H1 (cell line): ENCODE measurements around the gene TRIM45. TPM values are rescaled to one million over a fixed set of nuclear protein-coding genes. Genes with fewer than 3 reads are reported as not detected.

Experiments
- CTCF ChIA-PET: fragments of 300-600 bp; sonication (Branson Sonifier 250); formaldehyde crosslinking; loops from one replicate; lab custom pipeline; 2021; ENCODE audit not compliant: partially characterized antibody; lab: Charles Lee
- POLR2A ChIA-PET: fragments of 300-600 bp; sonication (Branson Sonifier 250); formaldehyde crosslinking; loops from one replicate; lab custom pipeline; 2021; ENCODE audit warnings: inconsistent platforms; ENCODE audit not compliant: partially characterized antibody; lab: Charles Lee
- DNase-seq, 2 experiments: peaks; one replicate each; pipeline versions ENCODE4 v3.0.0 to v3.0.0-alpha.2; 2010 to 2022; ENCODE audit warnings: low spot score in 2 of 2, low read depth in 1 of 2, mixed read lengths in 1 of 2
- FAIRE-seq: peaks from 2 replicates; lab custom pipeline; 2011; peaks lifted over from hg19 to GRCh38; lab: Jason Lieb, UNC
- H2AFZ ChIP-seq: 2 replicates; pipeline ENCODE4 v1.8.1; 2012; ENCODE audit warnings: low read length, inconsistent platforms
- H2AK5ac ChIP-seq: 2 replicates; pipeline ENCODE4 v1.6.1; 2013; ENCODE audit warnings: low read depth, low read length
- H2BK120ac ChIP-seq: replicated peaks from 2 replicates; pipeline ENCODE3; 2013; ENCODE audit warnings: low read depth, low read length, inconsistent platforms
- H2BK12ac ChIP-seq: 2 replicates; pipeline ENCODE4 v1.6.1; 2013; ENCODE audit warnings: low read depth, low read length
- H2BK15ac ChIP-seq: 2 replicates; pipeline ENCODE4 v1.6.1; 2013; ENCODE audit warnings: low read length
- H2BK20ac ChIP-seq: 2 replicates; pipeline ENCODE4 v1.6.1; 2013; ENCODE audit warnings: low read length
- H2BK5ac ChIP-seq: 2 replicates; pipeline ENCODE4 v1.6.1; 2013; ENCODE audit warnings: low read depth, low read length
- H3K14ac ChIP-seq: 2 replicates; pipeline ENCODE4 v1.6.1; 2013; ENCODE audit warnings: inconsistent platforms; ENCODE audit not compliant: insufficient read length
- H3K18ac ChIP-seq: 2 replicates; pipeline ENCODE4 v1.6.1; 2013; ENCODE audit warnings: low read length; ENCODE audit errors: extremely low read depth
- H3K23ac ChIP-seq: 2 replicates; pipeline ENCODE4 v1.6.1; 2013; ENCODE audit warnings: inconsistent platforms; ENCODE audit not compliant: insufficient read length
- H3K23me2 ChIP-seq: 2 replicates; pipeline ENCODE4 v1.6.1; 2013; ENCODE audit warnings: low read depth, low read length
- H3K27ac ChIP-seq: 2 replicates; pipeline ENCODE4 v1.6.1; 2011; ENCODE audit warnings: low read depth, low read length, inconsistent platforms
- H3K27me3 ChIP-seq, 4 experiments: replicated peaks in 1 of 4; 1 replicate in 1 of 4; 2 replicates in 3 of 4; pipeline versions ENCODE4 v1.6.1 to v1.8.1; 2011 to 2013; ENCODE audit warnings: low read length in 3 of 4, mild to moderate bottlenecking in 3 of 4, inconsistent platforms in 2 of 4, mixed read lengths in 2 of 4, moderate library complexity in 1 of 4; ENCODE audit not compliant: control insufficient read depth in 3 of 4, insufficient read depth in 3 of 4; ENCODE audit errors: extremely low read depth in 1 of 4
- H3K36me3 ChIP-seq, 4 experiments: 2 replicates each; pipeline versions ENCODE4 v1.6.1 to v1.8.1; 2011 to 2013; ENCODE audit warnings: mild to moderate bottlenecking in 4 of 4, low read length in 3 of 4, moderate library complexity in 2 of 4, control low read depth in 1 of 4, inconsistent platforms in 1 of 4; ENCODE audit not compliant: insufficient read depth in 4 of 4, control insufficient read depth in 2 of 4
- H3K4ac ChIP-seq: replicated peaks from 2 replicates; pipeline ENCODE3; 2013; ENCODE audit warnings: low read length, low read depth, mixed read lengths, inconsistent platforms; ENCODE audit not compliant: insufficient read length
- H3K4me1 ChIP-seq, 4 experiments: replicated peaks in 1 of 4; 1 replicate in 1 of 4; 2 replicates in 3 of 4; pipeline versions ENCODE4 v1.6.1 to v1.8.1; 2011 to 2013; ENCODE audit warnings: low read length in 3 of 4, inconsistent platforms in 2 of 4, mixed read lengths in 1 of 4; ENCODE audit not compliant: insufficient read depth in 4 of 4, control insufficient read depth in 3 of 4
- H3K4me2 ChIP-seq, 2 experiments: 2 replicates each; pipeline versions ENCODE4 v1.6.1 to v1.8.1; 2011 to 2013; ENCODE audit warnings: low read depth in 2 of 2, low read length in 2 of 2, control low read depth in 1 of 2, inconsistent platforms in 1 of 2, mild to moderate bottlenecking in 1 of 2; ENCODE audit not compliant: insufficient read depth in 1 of 2
- H3K4me3 ChIP-seq, 4 experiments: fragments of 200-600, 300-600 bp in 1 of 4; sonication (generic), shearing (Covaris generic), sonication (Bioruptor Twin) in 1 of 4; 2 replicates each; pipeline versions ENCODE4 v1.5.1 to v1.8.1; 2011 to 2016; ENCODE audit warnings: low read length in 4 of 4, low read depth in 3 of 4, control low read depth in 2 of 4, inconsistent platforms in 2 of 4, mild to moderate bottlenecking in 2 of 4, mixed read lengths in 1 of 4, moderate library complexity in 1 of 4; ENCODE audit not compliant: insufficient read depth in 2 of 4; ENCODE audit errors: extremely low read depth in 1 of 4
- H3K56ac ChIP-seq: replicated peaks from 2 replicates; pipeline ENCODE3; 2013; ENCODE audit warnings: low read depth, mild to moderate bottlenecking, mixed read lengths, low read length, inconsistent platforms; ENCODE audit not compliant: insufficient read length
- H3K79me1 ChIP-seq: 2 replicates; pipeline ENCODE4 v1.6.1; 2013; ENCODE audit warnings: low read depth, low read length, control low read depth
- H3K79me2 ChIP-seq, 2 experiments: 2 replicates each; pipeline versions ENCODE4 v1.6.1 to v1.8.1; 2012 to 2013; ENCODE audit warnings: low read length in 2 of 2, mild to moderate bottlenecking in 2 of 2, inconsistent platforms in 1 of 2; ENCODE audit not compliant: insufficient read depth in 2 of 2, control insufficient read depth in 1 of 2
- H3K9ac ChIP-seq, 4 experiments: replicated peaks in 1 of 4; 1 replicate in 1 of 4; 2 replicates in 3 of 4; pipeline versions ENCODE4 v1.6.1 to v1.8.1; 2011 to 2013; ENCODE audit warnings: low read depth in 3 of 4, low read length in 3 of 4, control low read depth in 2 of 4, mild to moderate bottlenecking in 2 of 4, moderate library complexity in 2 of 4, inconsistent platforms in 1 of 4; ENCODE audit errors: extremely low read depth in 1 of 4
- H3K9me3 ChIP-seq, 2 experiments: 2 replicates each; pipeline versions ENCODE4 v1.6.1 to v1.8.1; 2012 to 2013; ENCODE audit warnings: mild to moderate bottlenecking in 2 of 2, moderate library complexity in 2 of 2, control low read depth in 1 of 2, inconsistent platforms in 1 of 2, low read depth in 1 of 2, low read length in 1 of 2, mixed read lengths in 1 of 2; ENCODE audit not compliant: insufficient read depth in 2 of 2
- H4K20me1 ChIP-seq, 2 experiments: replicated peaks in 1 of 2; 2 replicates each; pipeline versions ENCODE3 to v1.8.1; 2011 to 2013; ENCODE audit warnings: inconsistent platforms in 2 of 2, low read length in 2 of 2, mild to moderate bottlenecking in 1 of 2; ENCODE audit not compliant: insufficient read depth in 2 of 2, control insufficient read depth in 1 of 2
- H4K5ac ChIP-seq: 2 replicates; pipeline ENCODE4 v1.6.1; 2013; ENCODE audit warnings: low read length, low read depth, mixed read lengths, inconsistent platforms; ENCODE audit not compliant: insufficient read length
- H4K8ac ChIP-seq: 2 replicates; pipeline ENCODE4 v1.8.0; 2013; ENCODE audit warnings: mild to moderate bottlenecking, moderate library complexity, low read length, inconsistent platforms; ENCODE audit not compliant: insufficient read depth; ENCODE audit errors: extremely low read depth
- H4K91ac ChIP-seq: replicated peaks from 2 replicates; pipeline ENCODE3; 2013; ENCODE audit warnings: low read length, mixed read lengths, inconsistent platforms; ENCODE audit not compliant: insufficient read length
- BCL11A ChIP-seq, 2 experiments: IDR thresholded peaks; one replicate each; pipeline ENCODE4 v1.6.1; 2011; ENCODE audit warnings: low read depth in 2 of 2, low read length in 2 of 2, mild to moderate bottlenecking in 2 of 2
- CTBP2 ChIP-seq: IDR thresholded peaks from 2 replicates; pipeline ENCODE4 v1.7.0; 2011; ENCODE audit warnings: borderline replicate concordance, mild to moderate bottlenecking, moderate library complexity, mixed read lengths, low read length; ENCODE audit not compliant: insufficient read depth, insufficient read length
- EGR1 ChIP-seq: IDR thresholded peaks from 2 replicates; pipeline ENCODE4 v1.6.1; 2011; ENCODE audit warnings: low read depth, low read length, borderline replicate concordance
- HDAC2 ChIP-seq, 2 experiments: fragments of 300-600 bp in 1 of 2; sonication (generic) in 1 of 2; IDR thresholded peaks; 2 replicates each; pipeline ENCODE4 v1.6.1; 2011 to 2012; ENCODE audit warnings: low read depth in 2 of 2, low read length in 2 of 2, mild to moderate bottlenecking in 2 of 2, moderate library complexity in 2 of 2, borderline replicate concordance in 1 of 2, inconsistent platforms in 1 of 2
- JUND ChIP-seq: IDR thresholded peaks from 2 replicates; pipeline ENCODE4 v1.6.1; 2011; ENCODE audit warnings: mild to moderate bottlenecking, improper control_type of control experiment, low read length
- MAX ChIP-seq: IDR thresholded peaks from 2 replicates; pipeline ENCODE4 v1.6.1; 2012; ENCODE audit warnings: inconsistent platforms
- NRF1 ChIP-seq: IDR thresholded peaks from 2 replicates; pipeline ENCODE4 v1.6.1; 2011; ENCODE audit warnings: mild to moderate bottlenecking, low read depth, low read length, improper control_type of control experiment
- POU5F1 ChIP-seq: IDR thresholded peaks from 2 replicates; pipeline ENCODE4 v1.6.1; 2011; ENCODE audit warnings: low read depth, mild to moderate bottlenecking, low read length, moderate library complexity
- RAD21 ChIP-seq, 2 experiments: IDR thresholded peaks in 1 of 2; conservative IDR thresholded peaks in 1 of 2; 2 replicates each; pipeline ENCODE4 v1.6.1; 2011; ENCODE audit warnings: low read depth in 2 of 2, low read length in 2 of 2, improper control_type of control experiment in 1 of 2, inconsistent platforms in 1 of 2, mild to moderate bottlenecking in 1 of 2, moderate library complexity in 1 of 2
- SP1 ChIP-seq: IDR thresholded peaks from 2 replicates; pipeline ENCODE4 v1.6.1; 2011; ENCODE audit warnings: low read depth, low read length
- SP2 ChIP-seq: IDR thresholded peaks from 2 replicates; pipeline ENCODE4 v1.6.1; 2012; ENCODE audit warnings: mild to moderate bottlenecking, low read length, inconsistent platforms
- SRF ChIP-seq: IDR thresholded peaks from 2 replicates; pipeline ENCODE4 v1.6.1; 2011; ENCODE audit warnings: mild to moderate bottlenecking, low read depth, low read length, moderate library complexity
- ZNF274 ChIP-seq: IDR thresholded peaks from 2 replicates; pipeline ENCODE4 v1.7.0; 2012; ENCODE audit warnings: low read length, borderline replicate concordance; ENCODE audit errors: extremely low read depth
- WGBS, 2 experiments: shearing (Covaris generic) in 1 of 2; methylation state at CpG; one replicate each; pipeline versions ENCODE4 v1.1.6 to v1.1.7; 2013 to 2015; ENCODE audit warnings: low lambda C conversion rate in 2 of 2, mixed read lengths in 2 of 2, inconsistent platforms in 1 of 2, low coverage in 1 of 2, missing lambda C conversion rate in 1 of 2; ENCODE audit not compliant: insufficient replicate concordance in 2 of 2, insufficient coverage in 1 of 2, insufficient read length in 1 of 2; ENCODE audit errors: extremely low coverage in 1 of 2, missing lambda C conversion rate in 1 of 2; 5-methylcytosine and 5-hydroxymethylcytosine counted together
- polyA plus RNA-seq, 7 experiments: library from polyadenylated mRNA; depleted of rRNA in 3 of 7; stranded (reverse) in 5 of 7; unstranded in 2 of 7; fragments of >200 nt in 5 of 7; fragments of 200-250 nt in 2 of 7; gene quantifications; 1 replicate in 5 of 7; 2 replicates in 1 of 7; 4 replicates in 1 of 7; pipeline versions ENCODE4 v1.2.1 to v1.2.3, GENCODE V29; 2011 to 2013; ENCODE audit warnings: missing spikeins in 2 of 7, mixed read lengths in 2 of 7
- total RNA-seq: library from RNA; stranded (reverse); fragmentation: NEBNext Ultra II Directional; extraction: Animal tissue kit (Norgen Biotek cat#: 25700); gene quantifications from 2 replicates; pipeline ENCODE4 v1.2.1, GENCODE V29; 2021

TRIM45 gene
- total and polyA plus RNA-seq, 2 of the 8 experiments (the other 6 are each of a cell fraction or from before 2014, with no cell fraction given): 13.7 to 16.7 TPM

- Histone ChIP-seq H4K8ac (no peak overlapping the region), H4K5ac (no peak overlapping the region), H2AK5ac (no peak overlapping the region), H3K36me3 (peaks cover 0 to 2% (median under 1%) of the 10 kb centered on the region in 4 experiments; a peak in 2 of 8 replicates), H3K9me3 (no peaks in the 10 kb centered on the region), H3K79me1 (no peaks in the 10 kb centered on the region), H4K20me1 (no peaks in the 10 kb centered on the region), H3K4ac (no peak overlapping the region), H3K27me3 (no peaks in the 10 kb centered on the region; a peak in 1 of 7 replicates), H3K4me2 (no peak overlapping the region; a peak in 1 of 4 replicates), H3K27ac (no peak overlapping the region), H4K91ac (no peak overlapping the region), H3K56ac (no peak overlapping the region), H2BK5ac (no peak overlapping the region), H3K23me2 (peaks cover 5% of the 10 kb centered on the region; the same call in 1 of the 2 replicates), H2BK15ac (no peak overlapping the region), H3K23ac (no peak overlapping the region), H2BK12ac (no peak overlapping the region), H3K4me1 (peaks cover 2 to 15% (median 10%) of the 10 kb centered on the region in 4 experiments), H2AFZ (no peak overlapping the region), H3K79me2 (no peaks in the 10 kb centered on the region; a peak in 1 of 4 replicates), H3K14ac (no peak overlapping the region), H3K18ac (no peak overlapping the region), H2BK20ac (no peak overlapping the region), H2BK120ac (no peak overlapping the region), H3K9ac (no peak overlapping the region), H3K4me3 (no peak overlapping the region)
- ChIA-PET POLR2A (interaction anchor here (0.9 to 2.5 kb wide), 8 partner anchors 9 to 163 kb away, joined by 3 to 19 read pairs (median 5); partner anchors contain the start of gene TTF2), CTCF (interaction anchor here (0.9 to 13.2 kb wide), 12 partner anchors 9 to 163 kb away, joined by 3 to 114 read pairs (median 4); partner anchors contain the start of gene TTF2)
- FAIRE-seq (no peak), DNase-seq (no peak)
- WGBS, 2 experiments: 83% methylated on average over 2 of the region's 2 CpGs; no CpG with 5 or more reads in 1 of the 2 experiments
- TF ChIP-seq NRF1 (no peak), CTBP2 (no peak), HDAC2 (IDR thresholded peaks at IDR 0.05; ENCODE audit: borderline replicate concordance in 1 of 2, low read depth in 2 of 2, low read length in 2 of 2) (no peak), EGR1 (no peak), MAX (no peak), SP2 (no peak), JUND (no peak), POU5F1 (no peak), RAD21 (IDR thresholded peaks at IDR 0.05 in 1 of 2, conservative IDR thresholded peaks at IDR 0.05 in 1 of 2; ENCODE audit: low read depth in 2 of 2, low read length in 2 of 2) (no peak), BCL11A (IDR thresholded peaks at IDR 0.05; ENCODE audit: low read depth in 2 of 2, low read length in 2 of 2) (no peak), SRF (no peak), SP1 (no peak), ZNF274 (no peak)
These were observed 1.7 kb upstream of the TRIM45 start for GRCh38 chr1:117123274-117123673.
